Activated CD8-positive, alpha-beta memory T cell treated with anti-CD3 and anti-CD28 coated beads, Interleukin-2, amount 50 U/mL, for 1 hour (primary cell): ENCODE measurements around the gene C13orf46.
"Not testable (repeated sequence)": the region's sequence is repeated elsewhere in the genome, so short reads cannot be mapped to it uniquely, and the experiment has no call there.

Experiments
- DNase-seq: peaks from one replicate; pipeline ENCODE4 v3.0.0-alpha.2; 2020; ENCODE audit errors: extremely low read depth

The C13orf46 gene

DNA sequence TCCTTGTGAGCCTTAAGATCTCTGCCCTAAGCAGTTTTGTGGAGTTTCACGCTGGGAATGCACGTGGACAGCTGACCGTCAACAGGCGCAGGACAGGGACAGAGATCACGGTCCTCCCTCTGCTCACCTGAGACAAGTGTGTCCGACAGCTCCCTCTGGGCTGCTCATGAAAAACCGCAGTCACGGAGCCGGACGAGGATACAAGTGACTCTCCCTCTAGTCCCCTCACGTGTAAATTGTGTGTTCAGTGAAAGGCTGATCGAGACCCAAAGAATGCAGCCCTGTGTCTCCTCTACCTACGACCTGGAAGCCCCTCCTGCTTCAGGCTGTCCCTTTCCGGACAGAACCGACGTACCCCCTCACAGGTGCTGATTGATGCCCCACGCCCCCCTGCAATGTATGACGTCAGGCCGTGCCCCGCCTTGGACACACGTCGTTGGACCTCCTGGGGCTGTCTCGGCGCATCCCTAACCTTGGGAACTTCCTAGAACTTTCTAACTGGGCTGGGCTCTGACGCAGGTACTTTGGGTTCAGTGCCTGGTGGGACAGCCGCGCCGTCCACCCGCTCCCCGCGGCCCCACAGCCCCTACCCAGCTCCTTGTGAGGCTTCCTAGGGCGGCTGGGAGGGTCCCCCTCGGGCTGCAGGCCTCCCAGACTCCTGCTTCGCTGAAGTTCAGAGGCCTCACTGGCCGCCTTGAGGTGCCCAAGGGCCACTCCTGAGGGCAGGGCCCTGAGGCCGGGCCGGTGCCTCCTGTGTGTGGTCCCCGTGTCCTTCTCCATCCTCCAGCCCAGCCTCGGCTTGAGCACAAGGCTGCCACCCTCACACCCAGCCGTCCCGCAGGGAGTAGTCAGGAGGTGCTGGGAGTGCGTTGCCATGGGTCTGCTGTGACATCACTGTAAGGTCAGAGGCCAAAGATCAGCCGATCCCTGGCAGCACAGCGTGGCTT is at the start of gene C13orf46:
C13orf46 (minus strand) TSS at position 859 of the 947 bp plus-strand sequence; CDS start at position 780, 79 bp downstream.
- DNase-seq = no peak

DNA sequence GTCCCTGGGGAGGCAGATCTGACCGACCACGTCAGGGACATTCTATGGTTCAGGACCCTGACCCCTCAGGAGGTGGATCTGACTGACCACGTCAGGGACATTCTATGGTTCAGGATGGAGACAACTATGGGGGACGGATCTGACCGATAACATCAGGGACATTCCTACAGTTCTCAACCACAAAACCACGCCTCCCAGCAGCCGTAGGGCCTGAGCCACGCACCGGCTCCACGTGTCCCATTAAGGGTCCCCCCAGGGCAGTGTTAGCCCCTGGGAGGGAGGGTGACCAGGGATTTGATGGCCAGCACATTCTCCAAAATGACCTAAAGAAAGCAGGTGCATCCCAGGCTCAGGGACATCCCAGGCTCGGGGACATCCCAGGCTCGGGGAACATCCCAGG is 49.0 kb upstream of the C13orf46 start:
- DNase-seq = no peak

DNA sequence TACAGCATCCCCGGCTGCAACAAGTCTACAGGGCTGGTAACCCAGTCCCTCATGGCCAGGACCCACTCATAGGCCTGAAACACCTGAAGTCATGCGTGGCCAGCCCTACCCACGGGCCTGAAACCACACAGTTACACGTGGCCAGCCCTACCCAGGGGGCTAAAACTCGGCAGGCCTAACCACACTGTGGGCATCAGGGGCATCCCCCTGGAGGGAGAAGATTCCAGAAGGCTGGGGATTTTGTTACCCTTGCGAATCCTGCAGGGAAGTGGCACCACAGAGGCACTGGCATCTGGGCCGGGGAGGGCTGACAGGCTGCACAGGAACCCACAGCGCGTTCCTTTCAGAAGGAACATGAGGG is 48.4 kb upstream of the C13orf46 start:
- DNase-seq = no peak

DNA sequence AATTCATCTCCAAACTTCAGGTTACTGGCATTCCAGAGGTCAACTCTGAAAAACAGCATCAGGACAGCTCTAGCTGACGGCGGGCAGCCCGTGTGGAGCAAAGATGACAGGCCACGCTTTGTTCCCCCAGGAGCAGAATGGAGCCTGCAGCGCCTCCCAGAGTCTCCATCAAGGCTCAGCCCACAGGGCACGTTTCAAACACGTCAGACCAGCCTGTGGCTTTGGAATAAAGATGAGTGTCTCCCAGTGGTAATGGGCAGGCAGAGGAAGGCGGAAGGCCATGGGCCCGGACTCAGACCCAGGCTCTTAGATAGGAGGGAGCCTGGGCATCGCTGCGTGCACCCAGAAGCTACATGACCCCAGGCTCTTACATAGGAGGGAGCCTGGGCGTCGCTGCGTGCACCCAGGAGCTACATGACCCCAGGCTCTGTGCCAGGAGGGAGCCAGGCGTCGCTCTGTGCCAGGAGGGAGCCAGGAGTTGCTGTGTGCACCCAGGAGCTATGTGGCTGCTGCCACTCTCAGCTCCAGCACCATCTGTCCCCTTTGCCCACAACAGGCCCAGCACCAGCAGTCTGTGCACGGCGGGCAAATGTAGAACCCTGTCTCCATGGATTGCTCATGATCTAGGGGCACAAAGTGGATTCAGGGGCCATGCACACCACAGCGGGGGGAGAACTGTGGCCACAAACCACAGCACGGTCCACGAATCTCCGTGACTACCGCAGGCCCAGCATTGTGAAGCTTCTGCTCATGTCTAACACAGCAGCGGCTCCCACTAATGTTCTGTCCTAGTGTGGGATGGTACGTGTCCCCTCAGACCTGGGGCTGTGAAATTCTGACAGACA is 47.8 kb upstream of the C13orf46 start:
- no peak for DNase-seq

DNA sequence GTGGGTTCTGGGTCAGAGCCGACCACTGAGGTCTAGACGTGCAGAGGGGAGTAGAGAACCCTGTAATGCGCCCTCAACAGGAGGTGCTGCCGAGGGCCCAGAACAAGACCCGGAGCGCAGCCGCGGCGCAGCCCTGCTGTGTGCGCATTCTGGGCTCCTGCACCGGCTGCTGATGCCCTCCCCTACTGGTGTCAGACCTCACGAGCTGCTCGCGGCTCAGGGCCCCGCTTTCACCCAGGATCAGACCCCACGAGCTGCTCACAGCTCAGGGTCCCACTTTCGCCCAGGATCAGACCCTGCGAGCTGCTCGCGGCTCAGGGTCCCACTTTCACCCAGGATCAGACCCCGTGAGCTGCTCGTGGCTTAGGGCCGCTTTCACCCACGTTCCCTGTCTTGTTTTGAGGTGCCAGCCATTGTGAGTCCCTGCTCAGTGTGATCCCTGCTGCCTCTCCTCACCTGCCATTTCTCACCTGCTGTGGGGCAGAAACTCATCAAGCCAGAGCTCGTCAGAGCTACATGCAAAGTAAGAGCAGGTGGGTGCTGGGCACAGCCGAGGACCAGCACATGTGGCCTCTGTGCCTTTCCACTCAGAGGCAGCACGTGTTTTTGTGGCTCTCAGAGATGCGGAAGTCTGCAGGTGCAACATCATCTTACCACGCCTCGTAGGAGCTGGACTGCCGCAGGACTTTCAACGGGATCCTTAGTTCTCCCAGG is 47.0 kb upstream of the C13orf46 start:
- no peak for DNase-seq

DNA sequence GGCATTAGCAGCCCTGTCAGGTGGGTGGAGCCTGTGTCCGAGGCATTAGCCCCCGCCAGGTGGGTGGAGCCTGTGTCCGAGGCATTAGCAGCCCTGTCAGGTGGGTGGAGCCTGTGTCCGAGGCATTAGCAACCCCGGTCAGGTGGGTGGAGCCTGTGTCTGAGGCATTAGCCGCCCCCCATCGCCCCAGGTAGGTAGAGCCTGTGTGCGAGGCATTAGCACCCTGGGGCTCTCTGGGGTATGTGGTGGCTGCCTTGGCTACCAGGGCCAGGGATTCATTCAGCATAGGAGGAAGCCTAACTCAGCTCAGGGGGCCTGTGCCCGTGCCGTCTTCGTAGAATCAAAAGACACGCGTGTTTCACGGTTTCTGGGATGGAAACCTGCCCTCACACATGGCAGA is 46.3 kb upstream of the C13orf46 start:
- not testable (repeated sequence) for DNase-seq

DNA sequence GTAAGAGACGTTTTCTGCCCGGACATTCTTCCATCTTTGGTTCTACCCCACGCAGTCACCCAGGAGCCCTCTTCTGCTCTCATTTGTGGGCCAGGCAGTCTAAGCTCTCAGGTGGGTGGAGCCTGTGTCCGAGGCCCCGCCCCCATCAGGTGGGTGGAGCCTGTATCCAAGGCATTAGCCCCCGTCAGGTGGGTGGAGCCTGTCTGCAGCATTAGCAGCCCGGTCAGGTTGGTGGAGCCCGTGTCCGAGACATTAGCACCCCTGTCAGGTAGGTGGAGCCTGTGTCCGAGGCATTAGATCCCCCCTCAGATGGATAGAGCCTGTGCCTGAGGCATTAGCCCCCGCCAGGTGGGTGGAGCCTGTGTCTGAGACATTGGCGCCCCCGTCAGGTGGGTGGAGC is 45.5 kb upstream of the C13orf46 start:
- DNase-seq = no peak

DNA sequence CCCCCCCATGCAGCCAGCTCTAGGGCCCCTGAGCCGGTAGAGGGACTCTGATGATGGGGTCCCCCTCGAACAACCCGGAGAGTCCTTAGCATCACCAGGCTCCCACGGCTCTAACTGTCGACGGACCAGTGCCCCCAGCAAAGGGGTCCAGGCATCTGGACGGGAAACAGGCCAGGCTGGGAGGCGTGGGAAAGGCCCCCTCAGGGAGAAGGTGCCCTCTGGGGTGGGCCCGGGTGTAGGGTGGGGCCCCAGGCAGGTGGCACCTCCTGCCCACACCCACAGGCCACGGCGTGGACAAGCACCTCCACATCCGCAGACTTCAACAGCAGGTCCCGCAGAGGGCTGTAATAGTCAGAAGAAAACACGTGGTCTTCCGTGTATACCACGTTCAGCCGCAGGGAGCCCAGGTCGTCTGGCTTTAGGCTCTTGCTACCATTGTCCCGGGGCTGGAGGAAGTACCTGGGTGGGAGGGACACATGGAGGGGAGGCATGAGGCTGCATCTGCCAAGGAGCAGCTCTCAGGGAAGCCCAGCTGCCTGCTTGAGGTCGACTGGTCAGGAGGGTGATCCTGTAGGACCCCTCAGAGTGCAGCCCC is 44.7 kb upstream of the C13orf46 start:
- no peak for DNase-seq

DNA sequence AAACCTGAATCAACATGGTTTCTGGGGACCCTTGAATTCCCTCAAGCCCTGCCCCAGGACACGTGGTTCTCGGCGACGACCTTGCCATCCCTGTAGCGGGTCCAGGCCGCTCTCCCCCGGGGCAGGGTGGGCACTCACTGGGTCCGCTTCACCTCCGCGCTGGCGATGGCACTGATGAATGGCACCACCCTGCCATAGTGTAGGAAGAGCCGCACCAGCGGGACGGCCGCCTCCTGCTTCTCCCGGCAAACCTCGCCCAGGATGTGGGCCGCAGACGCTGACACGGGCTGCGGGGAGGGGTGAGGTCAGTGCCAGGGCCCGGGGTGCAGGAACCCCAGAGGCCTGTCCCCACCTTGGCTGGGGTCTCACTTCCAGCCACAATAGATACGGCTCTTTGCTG is 44.1 kb upstream of the C13orf46 start:
- no peak for DNase-seq

DNA sequence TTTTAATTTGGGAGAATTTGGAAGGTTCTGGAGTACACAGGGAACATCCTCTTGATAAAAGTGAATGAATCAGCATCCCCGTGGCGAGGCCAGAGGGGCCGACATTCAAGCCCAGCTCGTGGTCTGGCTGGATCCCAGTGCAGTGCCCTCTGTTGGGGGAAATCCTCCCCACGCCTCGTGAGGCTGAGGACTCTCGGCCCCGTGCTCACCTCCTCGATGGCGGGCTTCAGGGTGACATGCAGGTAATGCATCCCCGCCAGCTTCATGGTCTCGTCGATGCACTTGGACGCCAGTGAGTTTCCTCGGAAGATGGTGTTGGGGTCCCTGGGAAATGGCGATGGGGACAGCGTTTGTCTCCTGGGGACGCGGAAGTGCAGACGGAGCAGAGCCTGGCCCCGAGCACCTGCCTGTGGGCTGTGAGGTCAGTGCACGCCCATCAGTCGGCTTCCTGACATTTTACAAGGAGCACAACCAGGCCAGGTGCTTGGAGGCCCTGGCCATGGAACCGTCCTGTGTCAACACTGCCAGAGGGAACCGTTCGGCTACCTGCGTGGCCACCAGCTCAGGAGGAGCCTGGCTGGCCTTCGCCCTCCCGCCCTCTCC is 43.3 kb upstream of the C13orf46 start:
- no peak for DNase-seq

DNA sequence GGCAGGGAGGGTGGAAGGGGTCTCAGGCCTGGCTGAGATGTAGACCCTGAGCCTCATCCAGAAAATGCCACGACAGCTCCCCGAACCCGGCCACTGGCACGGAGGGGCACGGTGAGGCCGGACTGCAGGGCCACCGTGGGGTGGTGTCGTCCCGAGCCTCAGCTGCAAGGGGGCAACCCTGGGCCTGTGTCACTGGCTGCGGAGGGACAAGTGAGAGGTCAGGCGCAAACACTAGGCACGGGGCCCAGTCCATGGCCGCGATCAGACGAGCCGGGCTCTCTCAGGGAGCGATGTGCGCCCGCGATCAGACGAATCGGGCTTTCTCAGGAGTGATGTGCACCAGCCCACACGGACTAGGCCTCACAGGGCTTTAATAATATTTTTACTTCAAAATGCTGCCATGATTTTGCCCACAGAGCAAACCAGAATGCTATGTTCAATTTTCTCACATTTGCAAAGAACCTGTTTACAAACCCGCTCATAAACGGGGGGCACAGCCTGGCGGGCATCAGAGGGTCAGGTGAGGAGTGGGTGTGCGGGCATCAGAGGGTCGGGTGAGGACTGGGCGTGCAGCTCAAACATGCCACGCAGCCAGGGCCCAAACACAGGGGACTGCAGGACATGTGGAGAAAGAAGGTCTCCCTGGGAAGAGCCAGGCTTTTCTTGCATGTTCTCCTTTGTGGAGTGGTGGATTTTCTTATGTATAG is 42.6 kb upstream of the C13orf46 start:
- no peak for DNase-seq

DNA sequence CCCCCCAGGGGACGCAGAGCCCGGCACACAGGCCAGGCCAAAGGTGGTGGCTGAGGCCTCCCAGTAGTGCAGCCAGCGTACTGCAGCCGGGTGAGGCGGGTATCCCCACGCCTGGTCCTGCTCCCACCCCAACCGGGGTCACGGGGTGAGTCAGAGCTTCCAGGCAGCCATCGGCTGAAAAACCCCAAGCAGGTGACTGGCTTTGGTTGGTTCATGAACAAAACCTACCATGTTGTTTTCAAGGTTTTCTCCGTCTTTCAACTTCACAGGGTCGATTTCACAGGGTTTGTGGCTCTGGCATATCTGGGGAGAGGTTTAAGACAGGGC is 42.1 kb upstream of the C13orf46 start:
- no peak for DNase-seq

DNA sequence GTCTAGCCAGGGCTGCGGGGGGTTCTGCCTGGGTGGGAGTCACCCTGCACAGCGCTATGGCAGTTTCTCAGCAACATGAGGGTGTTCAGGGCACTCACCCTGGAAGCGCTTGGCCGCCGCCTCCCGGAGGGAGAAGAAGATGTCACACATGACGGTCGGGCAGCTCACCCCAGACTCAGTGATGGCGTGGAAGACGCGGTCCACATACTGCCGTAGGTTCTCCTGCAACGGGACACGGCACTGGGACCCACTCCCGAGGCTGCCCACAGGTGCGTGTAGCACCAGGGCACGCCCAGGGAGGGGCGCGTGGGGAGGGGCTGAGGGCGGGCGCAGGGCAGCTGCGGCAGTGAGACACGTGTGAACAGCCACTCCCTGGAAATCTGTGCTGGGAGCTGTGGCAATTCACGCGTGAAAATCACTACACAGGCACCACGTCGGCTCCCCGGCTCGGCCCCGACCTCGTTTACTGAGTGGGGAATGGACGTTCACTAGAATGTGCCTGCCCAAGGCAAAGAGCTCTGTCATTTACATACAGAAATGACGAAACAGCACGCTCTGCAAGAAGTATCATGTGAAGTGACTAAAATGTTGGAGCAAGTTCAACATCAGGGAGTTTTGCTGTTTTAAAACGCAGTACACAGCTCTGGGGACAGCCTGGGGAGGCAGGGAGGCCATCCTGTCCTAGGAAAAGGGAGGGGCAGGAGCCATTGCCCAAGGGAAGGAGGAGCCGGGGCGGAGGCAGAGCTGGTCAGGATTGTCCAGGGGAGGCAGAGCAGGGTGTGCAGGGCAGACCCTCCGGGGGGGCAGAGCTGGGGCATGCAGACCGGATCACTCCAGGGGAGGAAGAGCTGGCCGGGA is 41.5 kb upstream of the C13orf46 start:
- no peak for DNase-seq

DNA sequence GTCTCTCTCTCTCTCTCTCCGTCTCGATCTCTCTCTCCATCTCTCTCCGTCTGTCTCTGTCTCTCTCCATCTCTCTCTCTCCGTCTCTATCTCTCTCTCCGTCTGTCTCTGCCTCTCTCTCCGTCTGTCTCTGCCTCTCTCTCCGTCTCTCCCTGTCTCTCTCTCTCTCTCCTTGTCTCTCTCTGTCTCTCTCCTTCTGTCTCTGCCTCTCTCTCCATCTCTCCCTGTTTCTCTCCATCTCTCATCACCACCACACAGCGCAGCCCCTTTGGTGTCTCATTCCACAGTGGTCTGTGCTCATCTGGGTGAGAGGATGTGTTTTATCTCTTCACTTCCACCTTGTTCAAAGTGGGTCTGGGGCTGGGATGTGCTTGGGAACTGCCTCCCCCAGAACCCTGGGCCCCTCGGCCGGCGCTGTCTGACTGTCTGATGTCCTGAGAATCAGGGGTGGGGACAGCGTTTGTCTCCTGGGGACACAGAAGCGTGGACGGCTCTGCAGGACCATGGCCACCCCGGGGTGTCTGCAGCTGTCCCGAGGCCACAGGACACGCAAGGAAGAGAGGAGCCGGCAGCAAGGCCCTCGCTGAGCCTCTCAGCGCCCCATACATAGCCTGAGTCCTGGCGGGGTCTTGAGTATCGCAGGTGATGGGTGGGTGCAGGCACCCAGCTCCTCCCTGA is 40.2 kb upstream of the C13orf46 start:
- no peak for DNase-seq

DNA sequence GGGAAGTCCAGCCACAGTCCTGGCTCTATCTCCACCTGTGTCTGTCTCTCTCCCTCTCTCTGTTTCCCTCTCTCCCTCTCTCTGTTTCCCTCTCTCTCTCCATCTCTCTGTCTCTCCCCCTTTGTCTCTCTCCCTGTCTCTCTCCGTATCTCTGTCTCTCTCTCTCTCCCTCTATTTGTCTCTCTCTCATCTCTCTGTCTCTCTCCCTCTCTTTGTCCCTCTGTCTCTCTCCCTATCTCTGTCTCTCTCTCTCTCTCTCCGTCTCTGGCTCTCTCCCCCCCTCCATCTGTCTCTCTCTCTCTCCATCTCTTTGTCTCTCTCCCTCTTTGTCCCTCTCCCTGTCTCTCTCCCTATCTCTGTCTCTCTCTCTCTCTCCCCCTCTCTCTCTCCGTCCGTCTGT is 39.5 kb upstream of the C13orf46 start:
- DNase-seq = no peak

DNA sequence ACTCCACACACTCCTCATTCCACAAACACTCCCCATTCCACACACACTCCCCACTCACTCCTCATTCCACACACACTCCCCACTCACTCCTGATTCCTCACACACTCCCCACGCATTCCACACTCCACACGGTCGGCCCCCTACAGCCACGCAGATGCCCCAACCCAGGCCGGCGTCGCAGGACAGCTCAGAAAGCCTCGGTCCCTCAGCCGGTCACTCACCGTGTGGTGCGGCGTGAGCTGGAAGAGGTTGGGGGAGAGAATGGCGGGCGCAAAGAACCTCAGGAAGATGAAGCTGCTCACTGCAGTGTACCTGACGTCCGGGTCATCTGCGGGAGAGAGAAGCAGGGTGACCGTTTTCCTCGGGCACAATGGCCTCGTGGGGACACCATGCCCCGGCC is 39.0 kb upstream of the C13orf46 start:
- DNase-seq = no peak

DNA sequence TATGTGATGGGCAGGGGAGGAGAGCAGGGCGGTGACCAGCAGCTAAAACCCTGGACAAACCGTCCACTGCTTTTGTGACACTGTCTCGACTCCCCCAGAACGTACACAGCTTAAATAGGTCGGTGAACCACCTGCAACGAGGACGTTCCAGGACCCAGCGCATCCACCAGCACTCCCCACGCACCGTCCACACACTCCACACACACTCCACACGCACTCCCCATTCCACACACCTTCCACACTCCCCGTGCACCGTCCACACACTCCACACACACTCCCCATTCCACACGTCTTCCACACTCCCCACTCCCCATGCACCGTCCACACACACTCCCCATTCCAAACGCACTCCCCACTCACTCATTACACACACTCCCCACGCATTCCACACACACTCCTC is 38.3 kb upstream of the C13orf46 start:
- no peak for DNase-seq

DNA sequence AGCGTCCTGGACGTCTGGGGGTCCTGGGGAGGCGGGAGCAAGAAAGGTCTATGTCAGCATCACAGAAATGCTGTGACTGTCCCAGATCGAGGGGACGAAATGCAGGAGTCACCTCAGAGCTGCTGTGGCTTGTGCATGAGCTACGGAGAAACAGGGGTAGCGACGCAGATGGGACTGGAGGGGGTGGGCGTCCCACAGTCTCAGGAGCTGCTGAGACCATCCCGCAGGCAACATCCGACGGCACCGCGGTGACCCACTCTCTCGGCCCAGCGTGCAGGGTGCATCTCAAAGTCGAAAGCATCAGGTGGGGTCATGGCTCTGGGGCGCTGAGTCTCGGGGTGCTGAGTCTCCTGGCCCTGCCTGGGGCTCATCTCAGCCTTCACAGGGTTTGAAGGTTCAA is 37.4 kb upstream of the C13orf46 start:
- no peak for DNase-seq

DNA sequence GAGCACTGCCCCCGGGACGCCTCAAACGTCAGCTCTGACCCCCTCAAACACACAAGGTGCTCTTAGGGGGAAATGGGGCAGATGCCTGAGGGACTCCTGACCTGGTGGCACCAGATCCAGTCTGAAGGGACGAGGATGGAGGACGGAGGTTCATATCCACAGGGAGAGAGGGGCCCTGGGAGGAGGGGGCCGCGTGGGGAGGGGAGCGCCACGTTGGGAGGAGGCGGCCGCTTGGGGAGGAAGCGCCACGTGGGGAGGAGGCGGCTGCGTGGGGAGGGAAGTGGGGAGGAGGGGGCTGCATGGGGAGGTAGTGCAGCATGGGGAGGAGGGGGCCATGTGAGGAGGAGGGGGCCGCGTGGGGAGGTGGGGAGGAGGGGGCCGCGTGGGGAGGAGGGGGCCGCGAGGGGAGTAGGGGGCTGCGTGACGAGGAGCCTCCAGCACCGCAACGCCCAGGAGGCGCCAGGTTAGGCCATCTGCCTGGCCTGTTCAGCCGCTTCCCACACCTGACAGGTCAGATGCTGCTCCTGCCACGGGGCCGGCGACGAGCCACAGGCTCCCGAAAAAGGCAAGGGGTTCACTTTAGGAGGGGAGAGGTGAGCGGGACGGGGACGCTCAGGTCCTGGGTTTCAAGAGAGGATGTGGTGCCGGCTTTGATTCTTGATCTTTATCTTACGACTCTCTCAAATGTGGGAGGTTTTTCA is 36.7 kb upstream of the C13orf46 start:
- no peak for DNase-seq
